GM19193 (cell line): ENCODE data around the gene FBXW10B.
"Not testable (repeated sequence)": the region's sequence is repeated elsewhere in the genome, so short reads cannot be mapped to it uniquely, and the experiment has no call there.

Experiments used
- POLR2A ChIP-seq: IDR thresholded peaks from 4 replicates; pipeline ENCODE4 v1.6.1; 2011; ENCODE audit not compliant: insufficient read depth, insufficient read length; ENCODE audit errors: extremely low read depth

Gene FBXW10B, protein sequence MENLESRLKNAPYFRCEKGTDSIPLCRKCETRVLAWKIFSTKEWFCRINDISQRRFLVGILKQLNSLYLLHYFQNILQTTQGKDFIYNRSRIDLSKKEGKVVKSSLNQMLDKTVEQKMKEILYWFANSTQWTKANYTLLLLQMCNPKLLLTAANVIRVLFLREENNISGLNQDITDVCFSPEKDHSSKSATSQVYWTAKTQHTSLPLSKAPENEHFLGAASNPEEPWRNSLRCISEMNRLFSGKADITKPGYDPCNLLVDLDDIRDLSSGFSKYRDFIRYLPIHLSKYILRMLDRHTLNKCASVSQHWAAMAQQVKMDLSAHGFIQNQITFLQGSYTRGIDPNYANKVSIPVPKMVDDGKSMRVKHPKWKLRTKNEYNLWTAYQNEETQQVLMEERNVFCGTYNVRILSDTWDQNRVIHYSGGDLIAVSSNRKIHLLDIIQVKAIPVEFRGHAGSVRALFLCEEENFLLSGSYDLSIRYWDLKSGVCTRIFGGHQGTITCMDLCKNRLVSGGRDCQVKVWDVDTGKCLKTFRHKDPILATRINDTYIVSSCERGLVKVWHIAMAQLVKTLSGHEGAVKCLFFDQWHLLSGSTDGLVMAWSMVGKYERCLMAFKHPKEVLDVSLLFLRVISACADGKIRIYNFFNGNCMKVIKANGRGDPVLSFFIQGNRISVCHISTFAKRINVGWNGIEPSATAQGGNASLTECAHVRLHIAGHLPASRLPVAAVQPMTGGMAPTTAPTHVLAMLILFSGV

DNA sequence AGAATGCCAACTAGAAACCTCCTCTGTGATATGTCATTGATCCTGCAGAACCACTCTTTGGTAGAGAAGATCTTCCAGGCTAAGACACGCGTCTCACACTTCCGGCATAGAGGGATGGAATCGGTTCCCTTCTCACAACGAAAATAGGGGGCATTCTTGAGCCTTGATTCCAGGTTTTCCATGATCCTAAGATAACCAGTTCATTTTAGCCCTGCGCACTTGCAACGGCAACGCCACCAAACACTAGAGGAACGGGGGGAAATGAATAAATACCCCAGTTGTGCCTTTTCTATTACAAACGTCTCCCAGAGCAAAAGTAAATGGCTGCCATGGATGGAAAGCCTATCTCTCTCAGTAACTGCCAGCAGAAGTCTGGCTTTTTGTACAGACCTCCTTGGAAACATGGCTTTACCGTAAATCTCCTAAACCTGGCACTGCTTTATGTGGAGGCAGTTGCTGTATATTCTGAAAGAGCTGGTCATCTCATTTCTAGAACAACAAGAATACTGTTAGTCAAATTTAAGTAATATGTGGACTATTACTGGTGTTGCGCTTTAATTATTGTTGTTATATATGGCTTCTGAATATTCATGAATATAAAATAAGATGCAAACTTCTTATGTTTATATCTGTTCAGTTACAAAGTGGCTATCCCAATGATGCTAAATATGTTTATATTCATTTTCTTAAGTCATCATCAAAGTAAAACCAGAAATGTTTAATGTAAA, at the start of gene FBXW10B:
Gene FBXW10B, minus strand, starts transcription at position 374 of the 728 bp plus-strand sequence. Its CDS starts 192 bp downstream, at position 182.
- not testable (repeated sequence) for TF ChIP-seq POLR2A

DNA sequence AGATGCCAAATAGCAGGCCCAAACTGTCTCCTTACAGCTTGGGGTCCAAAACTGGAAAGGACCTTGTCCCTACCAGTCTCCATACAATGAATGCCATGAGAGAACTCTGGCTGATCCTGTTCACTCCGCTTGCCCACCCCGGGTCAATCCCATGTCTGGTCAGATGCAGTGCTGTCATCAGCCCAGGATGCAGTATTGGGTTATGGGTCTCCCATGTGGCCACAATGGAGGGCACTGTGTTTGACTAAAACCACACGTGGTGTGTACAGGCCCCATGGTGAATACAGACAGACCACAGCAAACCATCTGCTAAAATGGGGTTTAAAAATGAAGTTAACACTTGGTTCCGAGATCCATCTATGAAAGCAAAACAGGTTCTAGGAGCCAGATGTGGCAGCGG, 44.2 kb upstream of the FBXW10B start:
- TF ChIP-seq POLR2A, result no peak

DNA sequence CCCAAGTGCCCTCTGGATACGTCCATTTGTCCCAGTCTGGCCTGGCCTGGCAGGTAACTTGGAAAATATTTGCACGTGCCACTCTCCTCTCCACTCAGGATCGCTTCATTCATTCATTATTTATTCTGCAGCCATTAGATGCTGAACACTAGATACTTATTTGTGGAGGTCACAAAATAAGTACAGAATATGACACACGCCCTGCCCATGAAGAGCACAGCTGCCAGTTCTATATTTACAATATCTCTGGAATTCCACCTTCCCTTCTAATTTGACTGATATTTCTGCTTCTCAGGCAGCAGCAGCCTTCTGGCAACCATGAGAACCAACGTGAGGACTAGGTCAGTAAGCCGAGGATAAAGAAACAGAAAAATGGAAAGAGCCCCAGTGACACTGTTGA, 43.7 kb upstream of the FBXW10B start:
- TF ChIP-seq POLR2A, result no peak

DNA sequence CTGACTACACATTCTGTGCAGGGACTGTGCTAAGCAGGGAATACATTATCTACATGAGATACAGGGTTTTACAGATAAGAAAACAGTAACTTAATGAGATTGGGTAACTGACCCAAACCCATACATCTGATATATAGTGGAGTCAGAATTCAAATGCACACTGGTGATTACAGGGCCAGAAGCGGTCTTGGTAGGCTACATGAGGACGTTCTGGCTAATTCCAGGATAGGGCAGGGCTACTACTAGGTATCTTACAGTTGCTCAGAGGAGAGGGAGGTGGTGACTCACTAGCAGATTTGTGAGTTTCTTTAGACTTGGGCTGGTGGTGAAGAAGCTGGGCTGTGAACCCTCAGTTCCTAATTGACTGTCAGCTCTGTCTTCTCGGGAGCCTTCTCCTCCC, 43.2 kb upstream of the FBXW10B start:
- no peak for TF ChIP-seq POLR2A

DNA sequence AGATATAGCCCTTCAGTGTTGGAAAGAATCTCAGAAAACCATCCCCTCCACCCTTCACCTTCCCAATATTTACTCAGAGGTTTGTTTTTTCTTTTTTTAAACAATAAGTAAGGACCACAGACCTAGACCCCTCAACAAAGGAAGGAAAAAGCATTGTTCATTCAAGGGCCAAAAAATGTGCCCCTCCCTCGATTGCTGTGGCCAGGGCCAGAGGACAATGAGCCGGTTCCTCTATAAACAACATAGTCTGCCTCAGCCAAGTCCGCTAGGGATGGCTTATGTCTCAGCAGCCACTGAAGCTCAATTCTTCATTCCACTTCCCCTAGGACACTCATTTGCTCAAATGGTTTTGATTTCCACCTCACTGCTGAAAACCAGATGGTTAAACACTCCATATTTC, 40.6 kb upstream of the FBXW10B start:
- no peak for TF ChIP-seq POLR2A

DNA sequence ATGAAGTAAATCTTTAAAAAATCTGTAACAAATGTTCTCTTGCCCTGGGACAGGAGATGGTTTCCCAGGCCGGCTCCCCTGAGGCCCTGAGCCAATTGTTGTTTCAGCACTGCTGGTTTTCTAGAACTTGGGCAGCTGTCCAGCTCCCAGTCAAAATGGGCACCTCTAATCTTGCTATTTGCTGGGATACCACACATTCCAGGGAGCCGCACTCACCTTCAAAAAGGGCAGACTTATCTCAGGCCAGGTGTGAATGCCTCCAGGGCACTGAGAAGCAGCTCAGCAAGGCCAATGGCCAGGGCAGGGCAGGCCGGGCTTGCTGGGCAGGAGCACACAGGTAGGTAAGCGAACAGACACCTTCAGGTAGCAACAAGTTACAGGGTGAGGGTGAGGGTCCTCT, 40.2 kb upstream of the FBXW10B start:
- TF ChIP-seq POLR2A, result no peak

DNA sequence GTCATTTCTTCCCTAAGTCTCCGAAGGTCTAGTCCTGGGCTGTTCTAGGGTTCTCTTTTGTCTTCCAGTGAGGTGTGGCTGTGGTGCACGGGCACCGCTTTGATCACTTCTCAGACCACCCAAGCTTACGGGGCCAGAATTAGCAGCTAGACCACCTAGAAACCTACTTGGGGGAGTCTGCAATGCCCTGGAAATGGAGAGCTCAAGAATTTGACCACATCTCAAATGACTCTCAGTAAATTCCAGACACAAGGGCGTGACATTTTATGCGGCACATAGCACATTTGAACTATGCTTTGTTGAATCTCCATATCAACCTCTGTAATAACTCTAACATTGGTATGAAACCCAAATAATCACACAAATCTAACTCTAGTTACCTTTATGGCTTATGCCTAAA, 39.7 kb upstream of the FBXW10B start:
- no peak for TF ChIP-seq POLR2A

DNA sequence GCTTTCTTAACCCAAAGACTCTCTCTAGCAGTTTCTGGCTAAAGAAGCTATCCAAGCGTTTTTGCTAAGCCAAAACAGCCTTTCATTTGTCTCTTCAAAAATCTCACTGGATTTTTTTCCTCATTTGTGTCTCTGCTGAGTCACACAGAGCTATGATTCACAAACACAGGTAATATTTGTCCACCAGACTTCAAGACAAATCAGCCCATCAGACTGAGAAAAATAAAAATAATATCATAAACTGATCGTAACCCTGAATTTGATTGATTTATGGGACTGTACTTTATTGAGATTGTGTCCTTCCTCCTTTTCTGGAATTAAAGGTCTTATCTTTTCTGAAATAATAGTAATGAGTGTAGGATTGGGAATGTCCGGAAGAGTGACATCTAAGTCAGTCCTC, 38.8 kb upstream of the FBXW10B start:
- TF ChIP-seq POLR2A, result no peak

DNA sequence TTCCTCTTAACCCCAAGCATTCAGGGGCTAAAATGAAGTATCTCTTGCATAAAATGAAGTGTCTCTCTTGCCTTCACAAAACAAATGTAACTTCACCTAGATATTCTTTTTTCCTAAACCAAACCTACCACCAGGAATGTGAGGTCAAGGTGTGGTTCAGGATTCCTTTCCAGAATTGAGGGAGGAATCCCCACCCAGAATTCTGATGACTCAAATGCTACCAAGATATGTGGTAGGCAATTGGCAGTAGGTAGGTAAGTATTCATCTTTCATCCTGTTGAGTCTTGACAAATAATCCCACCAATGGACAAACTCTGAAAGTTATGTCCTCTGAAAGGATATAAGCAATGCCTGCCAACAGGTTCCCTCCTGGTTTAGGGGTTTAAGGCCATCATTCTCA, 38.4 kb upstream of the FBXW10B start:
- TF ChIP-seq POLR2A, result no peak

DNA sequence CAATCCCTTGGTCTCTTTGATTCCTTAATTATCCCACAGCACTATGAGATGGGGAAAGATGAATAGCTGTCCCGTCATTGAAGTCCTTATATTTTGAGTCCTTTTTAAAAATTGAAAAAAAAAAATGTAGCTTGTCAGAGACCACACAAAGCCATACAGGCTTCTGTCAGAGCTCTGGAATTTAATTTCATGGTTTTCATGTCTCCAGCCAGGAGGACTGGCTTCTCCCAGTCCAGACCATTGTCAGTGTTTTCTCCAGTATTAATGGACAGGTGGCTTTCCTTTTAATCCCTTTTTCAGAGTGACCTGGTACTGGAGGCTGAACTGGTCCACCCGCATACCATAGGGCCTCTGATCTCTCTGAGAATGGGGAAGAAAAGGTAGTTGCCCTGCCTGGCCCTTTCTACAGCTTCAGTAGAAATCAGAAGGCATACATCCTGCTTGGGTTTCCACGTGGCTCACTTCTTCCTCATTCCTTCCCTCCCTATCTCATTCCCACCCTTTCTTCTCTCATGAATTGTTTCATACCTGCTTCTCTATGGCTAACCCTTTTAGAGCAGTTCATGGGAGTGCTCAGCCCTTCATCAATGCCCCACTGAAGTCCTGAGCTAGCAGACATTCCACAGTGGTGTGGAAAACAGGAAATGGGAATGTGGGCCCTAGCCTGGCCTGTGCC, 35.5 kb upstream of the FBXW10B start:
- TF ChIP-seq POLR2A, result no peak

DNA sequence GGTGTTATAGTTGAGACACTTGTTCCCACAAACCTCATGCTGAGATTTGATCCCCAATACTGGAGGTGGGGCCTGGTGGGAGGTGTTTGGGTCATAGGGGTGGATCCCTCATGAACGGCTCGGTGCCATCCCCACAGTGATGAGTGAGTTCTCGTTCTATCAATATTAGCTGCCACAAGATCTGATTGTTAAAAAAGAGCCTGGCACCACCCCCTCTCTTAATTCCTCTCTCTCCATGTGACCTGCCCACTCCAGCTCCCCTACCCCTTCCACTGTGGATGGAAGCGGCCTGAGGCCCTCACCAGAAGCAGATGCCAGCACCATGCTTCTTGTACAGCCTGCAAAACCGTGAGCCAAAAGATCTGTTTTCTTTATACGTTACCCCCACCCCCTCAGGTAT, 33.5 kb upstream of the FBXW10B start:
- no peak for TF ChIP-seq POLR2A

DNA sequence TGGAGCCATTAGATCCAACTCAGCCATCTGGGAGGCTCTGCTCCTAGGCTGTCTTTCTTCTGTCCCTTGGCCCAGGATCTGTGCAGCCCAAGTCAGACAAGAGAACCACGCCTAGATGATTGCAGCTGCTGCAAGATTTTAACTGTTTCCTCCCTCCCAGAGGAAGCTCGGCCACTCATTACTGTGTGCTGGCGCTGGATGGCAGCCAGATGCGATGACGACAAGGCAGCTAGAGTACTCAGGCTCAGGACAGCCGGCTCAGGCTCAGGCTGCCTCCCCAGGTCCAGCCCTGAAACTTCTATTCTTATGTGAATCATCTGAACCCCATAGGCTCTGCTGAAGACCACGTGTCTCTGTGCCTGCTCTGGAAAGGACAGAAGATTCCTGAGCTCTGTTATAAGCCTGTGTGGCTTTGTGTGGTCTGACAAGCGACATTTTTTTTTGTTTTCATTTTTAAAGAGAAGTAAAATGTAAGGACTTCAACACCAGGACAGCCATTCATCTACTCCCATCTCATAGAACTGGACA, 32.1 kb upstream of the FBXW10B start:
- TF ChIP-seq POLR2A, result no peak

DNA sequence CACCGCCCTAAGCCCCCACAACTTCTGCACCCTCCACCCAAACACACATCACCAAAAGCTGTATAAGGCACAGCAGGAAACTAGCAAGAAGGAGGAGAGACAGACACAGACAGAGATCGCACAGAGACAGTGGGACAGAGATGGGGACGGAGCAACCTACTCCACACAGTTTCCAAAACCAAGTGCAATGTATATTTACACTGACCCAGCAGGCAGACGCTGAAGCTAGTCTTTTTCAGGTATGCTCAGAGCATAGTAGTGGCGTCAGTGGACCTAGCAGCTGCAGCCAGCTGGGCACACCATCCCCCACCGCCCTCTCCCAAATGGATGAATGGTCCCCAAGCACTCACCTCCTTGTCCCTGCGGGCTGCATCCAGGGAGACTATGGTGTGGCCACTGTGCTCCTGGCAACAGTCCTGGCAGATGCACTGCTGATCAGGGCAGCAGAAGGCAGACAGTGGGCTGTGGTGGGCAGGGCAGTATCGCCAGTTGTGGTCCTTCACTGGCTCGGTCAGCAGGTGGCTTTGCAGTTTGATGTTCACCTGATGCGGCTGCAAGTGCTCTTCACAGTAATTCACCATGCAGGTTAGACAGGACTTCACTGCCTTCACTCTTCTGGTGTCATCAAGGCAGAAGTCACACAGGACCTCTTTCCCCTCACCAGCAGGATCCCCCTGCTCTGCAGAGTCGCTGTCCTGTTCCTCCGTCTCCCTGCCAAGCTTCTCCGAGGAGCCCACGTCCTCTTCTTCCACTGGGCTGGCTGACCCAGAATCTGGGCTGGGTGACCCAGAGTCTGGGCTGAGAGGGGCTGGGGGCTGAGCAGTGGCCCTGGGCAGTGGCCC, 31.5 kb upstream of the FBXW10B start:
- no peak for TF ChIP-seq POLR2A

DNA sequence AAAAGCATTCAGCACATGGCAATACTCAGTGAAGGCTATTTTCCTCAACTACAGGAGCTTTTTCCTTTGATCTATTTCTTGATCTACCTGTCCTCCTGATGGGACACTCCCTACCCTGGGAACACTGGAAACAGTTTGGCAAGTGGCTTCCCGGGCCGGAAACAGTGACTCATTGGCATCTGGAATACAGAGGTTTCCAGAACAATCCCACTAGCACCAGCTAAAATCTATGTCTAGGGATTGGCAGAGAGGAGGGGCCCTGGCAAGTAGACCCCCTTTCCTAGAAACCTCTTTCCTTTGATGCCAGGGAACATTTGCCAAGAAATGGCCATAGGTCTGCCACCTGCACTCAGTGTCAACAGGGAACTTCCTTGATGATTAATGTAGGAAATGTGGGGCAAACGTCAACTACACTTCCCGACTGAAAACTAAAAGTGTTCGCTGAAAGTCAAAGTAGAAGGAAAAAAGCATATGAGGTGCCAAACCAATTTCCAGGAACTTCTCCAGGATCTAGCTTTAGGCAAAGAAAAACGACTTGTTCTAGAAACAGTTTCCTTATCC, 30.4 kb upstream of the FBXW10B start:
- no peak for TF ChIP-seq POLR2A

DNA sequence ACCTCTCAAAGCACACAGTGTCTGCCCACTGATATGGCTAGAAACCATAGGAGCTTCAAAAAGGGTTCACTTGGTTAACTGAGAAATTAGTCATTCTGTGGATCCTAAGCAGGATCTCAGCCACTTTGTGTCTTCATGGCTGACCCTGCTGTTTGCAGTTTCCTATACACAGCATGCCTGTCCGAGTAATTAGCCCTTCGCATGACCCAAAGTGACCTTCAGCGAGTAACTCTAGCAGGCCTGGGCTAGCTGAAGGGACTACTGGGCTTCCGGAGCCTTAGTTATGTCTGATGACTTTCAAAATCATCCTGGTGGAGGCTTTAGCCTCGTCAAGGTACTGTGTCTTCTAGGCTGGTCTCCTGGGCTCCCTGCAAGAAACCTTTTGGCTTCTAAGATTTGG, 28.9 kb upstream of the FBXW10B start:
- no peak for TF ChIP-seq POLR2A
